Measurements from ENCODE around the gene RASSF8. TPM values are rescaled to one million over a fixed set of nuclear protein-coding genes. Genes with fewer than 3 reads are reported as not detected.

RASSF8 gene
- total and polyA plus RNA-seq, 2 experiments from 2014 or later, result 11.5 to 30.6 TPM

DNA sequence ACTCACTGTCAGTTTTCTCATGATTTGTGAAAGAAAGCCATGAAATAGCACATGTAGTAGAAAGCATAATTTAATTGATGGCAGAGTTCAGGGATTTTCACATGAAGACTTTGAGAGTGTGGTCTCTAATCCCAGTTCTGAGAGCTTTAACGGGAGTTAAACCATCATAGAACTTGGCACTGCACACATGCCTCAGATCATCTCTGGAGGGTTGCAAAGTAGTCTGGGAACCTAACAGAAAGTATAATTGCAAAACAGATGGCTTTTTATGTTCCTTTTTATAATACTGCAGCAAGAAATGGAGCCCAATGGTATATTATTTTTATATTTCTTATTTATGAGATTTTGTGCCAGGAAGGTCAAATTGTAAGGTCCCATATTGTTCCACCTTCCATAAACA is 88.4 kb downstream of the RASSF8 start:
- Histone ChIP-seq H2AFZ (no peak overlapping the region), H3K36me3 (ENCODE audit: insufficient read depth) (no peaks in the 10 kb centered on the region), H3K79me2 (replicated peaks; ENCODE audit: insufficient read depth) (peaks cover 41% of the 10 kb centered on the region), H3K4me3 (no peak overlapping the region), H3K4me2 (no peak overlapping the region), H3K27me3 (ENCODE audit: insufficient read depth) (no peaks in the 10 kb centered on the region), H3K9me2 (ENCODE audit: insufficient read depth) (0 out of 2 replicates have a peak, but pooled peaks cover 3% of the 10 kb centered on the region), H3K27ac (ENCODE audit: low read depth) (no peak overlapping the region), H3K4me1 (ENCODE audit: insufficient read depth) (peaks cover 24% of the 10 kb centered on the region), H3F3A (replicated peaks; ENCODE audit: low read depth) (no peaks in the 10 kb centered on the region), H4K20me1 (replicated peaks; ENCODE audit: insufficient read depth) (peaks cover 3% of the 10 kb centered on the region)
- Mint-ChIP-seq H3K4me1 (peaks cover 37% of the 10 kb centered on the region), H3K4me3 (no peak overlapping the region), H3K36me3 (ENCODE audit: low read depth) (no peaks in the 10 kb centered on the region), H3K27ac (no peak overlapping the region), H3K27me3 (ENCODE audit: insufficient read depth, low read depth, poor library complexity) (peaks cover 2% of the 10 kb centered on the region), H3K9me3 (no peaks in the 10 kb centered on the region)
- no peak for TF ChIP-seq CREB1 (CRISPR knock-in tag; IDR thresholded peaks at IDR 0.05; ENCODE audit: low read depth)
- DNase-seq (ENCODE audit: low spot score) (no peak), ATAC-seq (no peak)

- Mint-ChIP-seq H3K4me1 (peaks cover 31% of the 10 kb centered on the region), H3K4me3 (no peak overlapping the region; the same call in 2 of the 3 replicates), H3K36me3 (ENCODE audit: low read depth) (no peaks in the 10 kb centered on the region), H3K27ac (peak overlapping the region; percentile 13; the same call in 1 of the 2 replicates), H3K27me3 (ENCODE audit: insufficient read depth, low read depth, poor library complexity) (peaks cover 2% of the 10 kb centered on the region), H3K9me3 (no peaks in the 10 kb centered on the region)
- H4K20me1 ChIP-seq (replicated peaks; ENCODE audit: insufficient read depth), result peaks cover 3% of the 10 kb centered on the region
- H3K36me3 ChIP-seq (ENCODE audit: insufficient read depth), result no peaks in the 10 kb centered on the region
- peaks cover 47% of the 10 kb centered on the region for H3K79me2 ChIP-seq (replicated peaks; ENCODE audit: insufficient read depth)
- no peaks in the 10 kb centered on the region for H3F3A ChIP-seq (replicated peaks; ENCODE audit: low read depth)
- no peaks in the 10 kb centered on the region for H3K27me3 ChIP-seq (ENCODE audit: insufficient read depth)
- H3K4me3 ChIP-seq, result no peak overlapping the region
- H3K27ac ChIP-seq (ENCODE audit: low read depth), result no peak overlapping the region
- 0 out of 2 replicates have a peak, but pooled peaks cover 3% of the 10 kb centered on the region for H3K9me2 ChIP-seq (ENCODE audit: insufficient read depth)
- no peak overlapping the region for H2AFZ ChIP-seq
- peak; percentile 99 for ATAC-seq
- DNase-seq (ENCODE audit: low spot score), result peak; percentile 80
- 0 out of 2 replicates have a peak overlapping the region, but pooled peaks have one; percentile 35 for H3K4me2 ChIP-seq
- peaks cover 20% of the 10 kb centered on the region for H3K4me1 ChIP-seq (ENCODE audit: insufficient read depth)
- TF ChIP-seq CREB1 (CRISPR knock-in tag; IDR thresholded peaks at IDR 0.05; ENCODE audit: low read depth) (no peak), CTCF (conservative IDR thresholded peaks at IDR 0.05; ENCODE audit: low read depth in 2 of 2) (peak; percentile 12 to 44; a peak in 3 of 4 replicates), EZH2phosphoT487 (IDR thresholded peaks at IDR 0.05; ENCODE audit: unreplicated experiment) (no peak), ETS1 (IDR thresholded peaks at IDR 0.05) (no peak), STAT1 (IDR thresholded peaks at IDR 0.05; ENCODE audit: unreplicated experiment) (no peak), POLR2AphosphoS5 (IDR thresholded peaks at IDR 0.05; ENCODE audit: low read depth) (no peak)
- TF ChIP-seq, protein P1, sequence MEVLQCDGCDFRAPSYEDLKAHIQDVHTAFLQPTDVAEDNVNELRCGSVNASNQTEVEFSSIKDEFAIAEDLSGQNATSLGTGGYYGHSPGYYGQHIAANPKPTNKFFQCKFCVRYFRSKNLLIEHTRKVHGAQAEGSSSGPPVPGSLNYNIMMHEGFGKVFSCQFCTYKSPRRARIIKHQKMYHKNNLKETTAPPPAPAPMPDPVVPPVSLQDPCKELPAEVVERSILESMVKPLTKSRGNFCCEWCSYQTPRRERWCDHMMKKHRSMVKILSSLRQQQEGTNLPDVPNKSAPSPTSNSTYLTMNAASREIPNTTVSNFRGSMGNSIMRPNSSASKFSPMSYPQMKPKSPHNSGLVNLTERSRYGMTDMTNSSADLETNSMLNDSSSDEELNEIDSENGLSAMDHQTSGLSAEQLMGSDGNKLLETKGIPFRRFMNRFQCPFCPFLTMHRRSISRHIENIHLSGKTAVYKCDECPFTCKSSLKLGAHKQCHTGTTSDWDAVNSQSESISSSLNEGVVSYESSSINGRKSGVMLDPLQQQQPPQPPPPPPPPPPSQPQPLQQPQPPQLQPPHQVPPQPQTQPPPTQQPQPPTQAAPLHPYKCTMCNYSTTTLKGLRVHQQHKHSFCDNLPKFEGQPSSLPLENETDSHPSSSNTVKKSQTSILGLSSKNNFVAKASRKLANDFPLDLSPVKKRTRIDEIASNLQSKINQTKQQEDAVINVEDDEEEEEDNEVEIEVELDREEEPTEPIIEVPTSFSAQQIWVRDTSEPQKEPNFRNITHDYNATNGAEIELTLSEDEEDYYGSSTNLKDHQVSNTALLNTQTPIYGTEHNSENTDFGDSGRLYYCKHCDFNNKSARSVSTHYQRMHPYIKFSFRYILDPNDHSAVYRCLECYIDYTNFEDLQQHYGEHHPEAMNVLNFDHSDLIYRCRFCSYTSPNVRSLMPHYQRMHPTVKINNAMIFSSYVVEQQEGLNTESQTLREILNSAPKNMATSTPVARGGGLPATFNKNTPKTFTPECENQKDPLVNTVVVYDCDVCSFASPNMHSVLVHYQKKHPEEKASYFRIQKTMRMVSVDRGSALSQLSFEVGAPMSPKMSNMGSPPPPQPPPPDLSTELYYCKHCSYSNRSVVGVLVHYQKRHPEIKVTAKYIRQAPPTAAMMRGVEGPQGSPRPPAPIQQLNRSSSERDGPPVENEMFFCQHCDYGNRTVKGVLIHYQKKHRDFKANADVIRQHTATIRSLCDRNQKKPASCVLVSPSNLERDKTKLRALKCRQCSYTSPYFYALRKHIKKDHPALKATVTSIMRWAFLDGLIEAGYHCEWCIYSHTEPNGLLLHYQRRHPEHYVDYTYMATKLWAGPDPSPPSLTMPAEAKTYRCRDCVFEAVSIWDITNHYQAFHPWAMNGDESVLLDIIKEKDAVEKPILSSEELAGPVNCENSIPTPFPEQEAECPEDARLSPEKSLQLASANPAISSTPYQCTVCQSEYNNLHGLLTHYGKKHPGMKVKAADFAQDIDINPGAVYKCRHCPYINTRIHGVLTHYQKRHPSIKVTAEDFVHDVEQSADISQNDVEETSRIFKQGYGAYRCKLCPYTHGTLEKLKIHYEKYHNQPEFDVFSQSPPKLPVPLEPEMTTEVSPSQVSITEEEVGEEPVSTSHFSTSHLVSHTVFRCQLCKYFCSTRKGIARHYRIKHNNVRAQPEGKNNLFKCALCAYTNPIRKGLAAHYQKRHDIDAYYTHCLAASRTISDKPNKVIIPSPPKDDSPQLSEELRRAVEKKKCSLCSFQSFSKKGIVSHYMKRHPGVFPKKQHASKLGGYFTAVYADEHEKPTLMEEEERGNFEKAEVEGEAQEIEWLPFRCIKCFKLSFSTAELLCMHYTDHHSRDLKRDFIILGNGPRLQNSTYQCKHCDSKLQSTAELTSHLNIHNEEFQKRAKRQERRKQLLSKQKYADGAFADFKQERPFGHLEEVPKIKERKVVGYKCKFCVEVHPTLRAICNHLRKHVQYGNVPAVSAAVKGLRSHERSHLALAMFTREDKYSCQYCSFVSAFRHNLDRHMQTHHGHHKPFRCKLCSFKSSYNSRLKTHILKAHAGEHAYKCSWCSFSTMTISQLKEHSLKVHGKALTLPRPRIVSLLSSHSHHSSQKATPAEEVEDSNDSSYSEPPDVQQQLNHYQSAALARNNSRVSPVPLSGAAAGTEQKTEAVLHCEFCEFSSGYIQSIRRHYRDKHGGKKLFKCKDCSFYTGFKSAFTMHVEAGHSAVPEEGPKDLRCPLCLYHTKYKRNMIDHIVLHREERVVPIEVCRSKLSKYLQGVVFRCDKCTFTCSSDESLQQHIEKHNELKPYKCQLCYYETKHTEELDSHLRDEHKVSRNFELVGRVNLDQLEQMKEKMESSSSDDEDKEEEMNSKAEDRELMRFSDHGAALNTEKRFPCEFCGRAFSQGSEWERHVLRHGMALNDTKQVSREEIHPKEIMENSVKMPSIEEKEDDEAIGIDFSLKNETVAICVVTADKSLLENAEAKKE (CRISPR knock-in tag; IDR thresholded peaks at IDR 0.05), result no peak; the same call in 1 of the 2 replicates
Observed at GRCh38 chr12:26047401-26048226, 89.1 kb downstream of the RASSF8 start.
